ENCODE data around the gene TMEM150B. TPM values are rescaled to one million over a fixed set of nuclear protein-coding genes. Genes with fewer than 3 reads are reported as not detected.

The TMEM150B gene
- total RNA-seq, 3 donors from 2014 or later (not counting 1 experiment from before 2014, with no cell fraction given): 0.87 to 2.1 TPM; not detected in 1

DNA sequence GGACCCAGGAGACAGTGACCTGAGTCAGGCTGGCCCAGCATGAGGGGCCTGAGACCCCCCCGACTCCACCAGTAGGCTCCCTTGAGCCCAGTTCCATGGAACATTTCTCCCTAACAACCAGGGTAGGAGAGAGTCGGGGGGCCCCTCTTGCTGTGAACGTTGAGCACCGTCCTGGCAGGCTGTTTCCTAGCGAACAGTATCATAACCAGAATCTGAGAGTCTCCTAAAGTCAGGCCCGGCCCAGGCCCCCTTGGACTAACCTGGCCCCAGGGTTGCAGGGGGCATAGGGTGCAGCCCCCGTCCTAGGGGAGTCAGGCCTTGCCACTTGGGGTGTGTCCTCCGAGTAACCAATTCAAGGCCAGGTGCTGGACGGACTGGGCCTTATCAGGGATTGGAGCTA, 13.7 kb downstream of the TMEM150B start:
- H3K4me1 Mint-ChIP-seq: no peaks in the 10 kb centered on the region
- WGBS (ENCODE audit: insufficient coverage): 91% methylated on average over 9 of the region's 9 CpGs
- no peaks in the 10 kb centered on the region for H3K27me3 Mint-ChIP-seq (ENCODE audit: low read depth in 2 of 2)
- Histone ChIP-seq H3K36me3 (ENCODE audit: control insufficient read depth, insufficient read depth, low read length) (no peaks in the 10 kb centered on the region), H3K4me3 (ENCODE audit: low read length) (no peak overlapping the region), H3K27me3 (ENCODE audit: control insufficient read depth, insufficient read depth, low read length) (no peaks in the 10 kb centered on the region), H3K4me1 (ENCODE audit: control insufficient read depth, insufficient read depth, low read length) (no peaks in the 10 kb centered on the region), H3K9me3 (ENCODE audit: control insufficient read depth, insufficient read depth, low read length) (no peaks in the 10 kb centered on the region), H3K27ac (ENCODE audit: low read length) (no peak overlapping the region)
- intact Hi-C loops (cut with micrococcal nuclease): no loop called here
- H3K36me3 Mint-ChIP-seq: no peaks in the 10 kb centered on the region
- TF ChIP-seq, protein P1, sequence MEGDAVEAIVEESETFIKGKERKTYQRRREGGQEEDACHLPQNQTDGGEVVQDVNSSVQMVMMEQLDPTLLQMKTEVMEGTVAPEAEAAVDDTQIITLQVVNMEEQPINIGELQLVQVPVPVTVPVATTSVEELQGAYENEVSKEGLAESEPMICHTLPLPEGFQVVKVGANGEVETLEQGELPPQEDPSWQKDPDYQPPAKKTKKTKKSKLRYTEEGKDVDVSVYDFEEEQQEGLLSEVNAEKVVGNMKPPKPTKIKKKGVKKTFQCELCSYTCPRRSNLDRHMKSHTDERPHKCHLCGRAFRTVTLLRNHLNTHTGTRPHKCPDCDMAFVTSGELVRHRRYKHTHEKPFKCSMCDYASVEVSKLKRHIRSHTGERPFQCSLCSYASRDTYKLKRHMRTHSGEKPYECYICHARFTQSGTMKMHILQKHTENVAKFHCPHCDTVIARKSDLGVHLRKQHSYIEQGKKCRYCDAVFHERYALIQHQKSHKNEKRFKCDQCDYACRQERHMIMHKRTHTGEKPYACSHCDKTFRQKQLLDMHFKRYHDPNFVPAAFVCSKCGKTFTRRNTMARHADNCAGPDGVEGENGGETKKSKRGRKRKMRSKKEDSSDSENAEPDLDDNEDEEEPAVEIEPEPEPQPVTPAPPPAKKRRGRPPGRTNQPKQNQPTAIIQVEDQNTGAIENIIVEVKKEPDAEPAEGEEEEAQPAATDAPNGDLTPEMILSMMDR (IDR thresholded peaks at IDR 0.05): no peak
- ATAC-seq: no peak
- H3K9me3 Mint-ChIP-seq: no peaks in the 10 kb centered on the region
- H3K4me3 Mint-ChIP-seq: no peak overlapping the region
- no peak for DNase-seq
- no peak overlapping the region for H3K27ac Mint-ChIP-seq

DNA sequence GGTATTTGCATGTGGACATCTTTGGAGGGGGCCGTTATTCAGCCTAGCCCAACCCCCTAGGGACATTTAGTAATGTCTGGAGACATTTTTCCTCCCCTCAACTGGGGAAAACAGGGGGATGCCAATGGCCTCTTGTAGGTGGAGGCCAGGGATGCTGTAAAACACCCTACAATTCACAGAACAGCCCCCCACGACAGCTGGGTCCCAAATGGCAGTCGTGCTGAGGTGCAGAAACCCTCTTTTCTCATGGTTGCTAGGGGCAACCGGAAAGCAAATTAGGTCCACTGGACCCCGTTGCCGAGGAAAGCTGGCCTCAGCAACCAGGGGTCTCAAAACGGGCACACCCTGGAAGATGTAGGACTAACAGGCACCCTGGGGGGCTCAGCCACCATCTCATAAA, 14.6 kb downstream of the TMEM150B start:
- H3K9me3 ChIP-seq (ENCODE audit: control insufficient read depth, insufficient read depth, low read length): no peaks in the 10 kb centered on the region
- H3K36me3 ChIP-seq (ENCODE audit: control insufficient read depth, insufficient read depth, low read length): no peaks in the 10 kb centered on the region
- H3K27ac ChIP-seq (ENCODE audit: low read length): no peak overlapping the region
- H3K27me3 ChIP-seq (ENCODE audit: control insufficient read depth, insufficient read depth, low read length): no peaks in the 10 kb centered on the region
- no peak overlapping the region for H3K4me3 ChIP-seq (ENCODE audit: low read length)
- 85% methylated on average over 7 of the region's 7 CpGs for WGBS (ENCODE audit: insufficient coverage)
- no peaks in the 10 kb centered on the region for H3K4me1 Mint-ChIP-seq
- DNase-seq (no peak), ATAC-seq (no peak)
- H3K36me3 Mint-ChIP-seq: no peaks in the 10 kb centered on the region
- H3K4me1 ChIP-seq (ENCODE audit: control insufficient read depth, insufficient read depth, low read length): no peaks in the 10 kb centered on the region
- no peaks in the 10 kb centered on the region for H3K9me3 Mint-ChIP-seq
- H3K27me3 Mint-ChIP-seq (ENCODE audit: low read depth in 2 of 2): no peaks in the 10 kb centered on the region
- TF ChIP-seq, protein P1 (IDR thresholded peaks at IDR 0.05): no peak
- H3K4me3 Mint-ChIP-seq: no peak overlapping the region
- intact Hi-C loops (cut with micrococcal nuclease): no loop called here
- H3K27ac Mint-ChIP-seq: no peak overlapping the region

DNA sequence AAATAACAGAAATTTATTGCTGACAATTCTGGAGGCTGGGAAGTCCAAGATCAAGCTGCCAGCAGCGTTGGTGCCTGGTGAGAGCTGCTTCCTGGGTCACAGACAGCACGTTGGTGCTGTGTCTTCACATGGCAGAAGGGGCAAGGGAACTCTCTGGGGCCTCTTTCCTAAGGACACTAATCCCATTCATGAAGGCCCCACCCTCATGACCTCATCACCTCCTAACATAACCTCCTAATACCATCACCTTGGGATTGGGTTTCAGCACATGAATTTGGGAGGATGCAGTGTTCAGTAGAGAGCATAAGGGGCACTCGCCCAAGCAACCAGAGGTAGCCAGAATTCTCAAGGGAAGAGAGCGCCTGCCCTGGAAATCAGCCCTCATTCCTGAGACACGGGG, 15.7 kb downstream of the TMEM150B start:
- no peaks in the 10 kb centered on the region for H3K4me1 ChIP-seq (ENCODE audit: control insufficient read depth, insufficient read depth, low read length)
- no peak for DNase-seq
- no peak overlapping the region for H3K27ac ChIP-seq (ENCODE audit: low read length)
- no peaks in the 10 kb centered on the region for H3K36me3 ChIP-seq (ENCODE audit: control insufficient read depth, insufficient read depth, low read length)
- H3K4me3 ChIP-seq (ENCODE audit: low read length): no peak overlapping the region
- no peaks in the 10 kb centered on the region for H3K9me3 ChIP-seq (ENCODE audit: control insufficient read depth, insufficient read depth, low read length)
- intact Hi-C loops (cut with micrococcal nuclease): no loop called here
- H3K27ac Mint-ChIP-seq: no peak overlapping the region
- no peaks in the 10 kb centered on the region for H3K4me1 Mint-ChIP-seq
- H3K9me3 Mint-ChIP-seq: no peaks in the 10 kb centered on the region
- H3K4me3 Mint-ChIP-seq: no peak overlapping the region
- ATAC-seq: no peak
- no peaks in the 10 kb centered on the region for H3K36me3 Mint-ChIP-seq
- no peaks in the 10 kb centered on the region for H3K27me3 Mint-ChIP-seq (ENCODE audit: low read depth in 2 of 2)
- 91% methylated on average over 5 of the region's 5 CpGs for WGBS (ENCODE audit: insufficient coverage)
- no peaks in the 10 kb centered on the region for H3K27me3 ChIP-seq (ENCODE audit: control insufficient read depth, insufficient read depth, low read length)
- TF ChIP-seq, protein P1 (IDR thresholded peaks at IDR 0.05): no peak

DNA sequence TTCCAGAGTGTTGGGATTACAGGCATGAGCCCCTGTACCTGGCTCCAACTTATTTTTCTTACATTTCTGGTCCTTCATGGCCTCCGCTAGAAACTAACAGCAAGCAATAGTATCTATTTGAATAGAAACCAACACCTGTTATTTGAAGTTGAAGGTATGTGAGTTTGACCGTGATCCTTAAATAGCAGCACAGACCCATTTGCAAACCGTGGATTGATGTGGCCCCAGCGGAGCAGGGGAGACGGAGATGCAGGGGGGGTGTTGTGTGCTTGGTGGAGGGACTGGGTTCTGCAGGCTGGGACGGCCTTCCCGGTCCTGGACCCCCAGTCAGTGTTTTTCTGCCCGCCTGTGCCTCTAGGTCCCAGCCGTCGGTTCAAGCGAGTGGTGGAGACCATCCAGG, 16.9 kb downstream of the TMEM150B start:
- no peaks in the 10 kb centered on the region for H3K9me3 ChIP-seq (ENCODE audit: control insufficient read depth, insufficient read depth, low read length)
- no peaks in the 10 kb centered on the region for H3K9me3 Mint-ChIP-seq
- no peaks in the 10 kb centered on the region for H3K27me3 Mint-ChIP-seq (ENCODE audit: low read depth in 2 of 2)
- H3K27me3 ChIP-seq (ENCODE audit: control insufficient read depth, insufficient read depth, low read length): no peaks in the 10 kb centered on the region
- H3K4me3 Mint-ChIP-seq: no peak overlapping the region
- TF ChIP-seq, protein P1 (IDR thresholded peaks at IDR 0.05): no peak
- H3K4me1 ChIP-seq (ENCODE audit: control insufficient read depth, insufficient read depth, low read length): no peaks in the 10 kb centered on the region
- H3K36me3 ChIP-seq (ENCODE audit: control insufficient read depth, insufficient read depth, low read length): no peaks in the 10 kb centered on the region
- no peaks in the 10 kb centered on the region for H3K4me1 Mint-ChIP-seq
- H3K36me3 Mint-ChIP-seq: no peaks in the 10 kb centered on the region
- no peak overlapping the region for H3K4me3 ChIP-seq (ENCODE audit: low read length)
- WGBS (ENCODE audit: insufficient coverage): 92% methylated on average over 10 of the region's 11 CpGs
- intact Hi-C loops (cut with micrococcal nuclease): no loop called here
- no peak for ATAC-seq
- no peak overlapping the region for H3K27ac ChIP-seq (ENCODE audit: low read length)
- no peak for DNase-seq
- H3K27ac Mint-ChIP-seq: no peak overlapping the region

Measured in natural killer cell (primary cell).